Left ventricle myocardium superior (tissue), 1 donor: Measurements from ENCODE around the gene SEPTIN1. TPM values are rescaled to one million over a fixed set of nuclear protein-coding genes. Genes with fewer than 3 reads are reported as not detected.

Experiments used
- ATAC-seq: fragments of 200-7000 bp; cut with Tn5 transposase; one replicate; pipeline ENCODE4 v1.9.1; 2020; ENCODE audit warnings: mild to moderate bottlenecking, moderate library complexity
- DNase-seq: peaks from one replicate; pipeline ENCODE4 v3.0.0-alpha.2; 2020
- intact Hi-C: fragments of 100-400 bp; cut with micrococcal nuclease; formaldehyde crosslinking; loops from one replicate; pipeline ENCODE4 v1.11.0; 2022
- long read RNA-seq: library from polyadenylated mRNA; unstranded; transcript quantifications from one replicate; pipeline ENCODE4 v2.0.0, GENCODE V29; 2021
- total RNA-seq: library from RNA; stranded (reverse); fragmentation: NEBNext Ultra II Directional; extraction: Animal tissue kit (Norgen Biotek cat#: 25700); gene quantifications from one replicate; pipeline ENCODE4 v1.2.1, GENCODE V29; 2021
- donor health status: DM: no; HTN: yes; CAD: no; lungs with severe emphysema.

SEPTIN1 gene, protein sequence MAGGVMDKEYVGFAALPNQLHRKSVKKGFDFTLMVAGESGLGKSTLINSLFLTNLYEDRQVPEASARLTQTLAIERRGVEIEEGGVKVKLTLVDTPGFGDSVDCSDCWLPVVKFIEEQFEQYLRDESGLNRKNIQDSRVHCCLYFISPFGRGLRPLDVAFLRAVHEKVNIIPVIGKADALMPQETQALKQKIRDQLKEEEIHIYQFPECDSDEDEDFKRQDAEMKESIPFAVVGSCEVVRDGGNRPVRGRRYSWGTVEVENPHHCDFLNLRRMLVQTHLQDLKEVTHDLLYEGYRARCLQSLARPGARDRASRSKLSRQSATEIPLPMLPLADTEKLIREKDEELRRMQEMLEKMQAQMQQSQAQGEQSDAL
- 2.5 TPM for total RNA-seq
- long read RNA-seq, partial matches to known transcripts, result 3 of 4 reads
- long read RNA-seq, other reads (novel, unspliced or antisense), result 1 of 4 reads

DNA sequence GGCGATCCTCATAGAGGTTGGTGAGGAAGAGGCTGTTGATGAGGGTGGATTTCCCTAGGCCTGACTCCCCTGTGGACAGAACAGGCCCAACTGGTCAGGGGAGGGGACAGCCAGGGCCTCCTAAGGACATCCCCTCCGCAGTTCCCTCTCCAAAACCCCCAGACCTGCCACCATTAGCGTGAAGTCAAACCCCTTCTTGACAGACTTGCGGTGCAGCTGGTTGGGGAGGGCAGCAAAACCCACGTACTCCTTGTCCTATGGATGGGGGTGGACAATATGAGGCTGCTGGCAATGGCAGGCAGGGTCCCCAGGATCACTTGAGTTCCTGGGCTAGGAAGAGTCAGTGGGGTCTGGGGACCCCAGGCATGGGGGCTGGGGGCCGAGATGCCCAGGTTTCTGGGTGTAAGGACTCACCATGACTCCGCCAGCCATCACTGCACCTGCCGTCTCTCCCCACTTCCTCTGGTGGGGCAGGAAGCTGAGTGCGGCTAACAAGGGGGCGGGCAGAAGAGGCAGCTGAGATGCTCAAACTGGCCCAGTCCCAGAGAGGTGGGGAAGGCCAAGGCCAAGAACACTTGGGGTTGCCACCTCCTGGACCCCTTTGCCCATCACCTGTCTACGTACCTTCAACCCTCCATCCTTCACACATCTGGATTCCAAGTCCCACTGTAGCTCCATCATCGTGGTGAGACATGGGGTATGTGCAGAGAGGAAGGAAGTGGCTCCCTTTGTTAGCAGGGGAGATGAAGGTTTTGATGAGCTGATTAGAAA, at the start of gene SEPTIN1:
SEPTIN1 (minus strand) TSS at position 451 of the 771 bp plus-strand sequence; CDS start at position 432, 19 bp downstream.
- no peak for ATAC-seq

DNA sequence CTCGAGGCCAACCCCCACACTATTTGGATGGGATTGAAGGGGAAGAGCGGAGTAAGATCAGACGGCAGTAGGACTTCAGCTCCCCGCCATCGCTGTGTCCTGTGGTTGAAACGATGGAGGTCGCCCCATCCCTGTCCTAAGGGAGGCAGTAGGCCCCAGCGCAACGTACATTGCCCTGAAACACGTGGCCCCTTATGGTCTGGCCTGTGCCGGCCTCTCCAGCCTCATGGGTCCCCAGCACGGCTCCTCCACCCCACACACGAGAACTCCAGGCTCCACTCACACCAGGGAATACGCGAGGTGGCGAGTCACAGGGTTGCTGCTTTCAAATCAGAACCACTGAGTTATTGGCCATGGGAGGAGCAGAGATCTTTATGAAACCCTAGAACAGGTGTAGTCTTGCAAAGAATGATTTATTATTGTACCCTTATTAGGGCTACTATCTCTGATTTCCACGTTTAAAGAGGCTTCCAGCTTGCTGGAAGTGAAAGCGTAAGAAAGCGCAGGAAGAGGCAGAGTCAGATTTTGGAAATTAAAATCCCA, 48.1 kb upstream of the SEPTIN1 start:
- peak; percentile 35 for DNase-seq
- peak; percentile 17 for ATAC-seq
- intact Hi-C loops, result no loop called here

More for the DNA sequence above, at the start of gene SEPTIN1:
- peak; percentile 36 for DNase-seq
- intact Hi-C loops, result no loop called here

DNA sequence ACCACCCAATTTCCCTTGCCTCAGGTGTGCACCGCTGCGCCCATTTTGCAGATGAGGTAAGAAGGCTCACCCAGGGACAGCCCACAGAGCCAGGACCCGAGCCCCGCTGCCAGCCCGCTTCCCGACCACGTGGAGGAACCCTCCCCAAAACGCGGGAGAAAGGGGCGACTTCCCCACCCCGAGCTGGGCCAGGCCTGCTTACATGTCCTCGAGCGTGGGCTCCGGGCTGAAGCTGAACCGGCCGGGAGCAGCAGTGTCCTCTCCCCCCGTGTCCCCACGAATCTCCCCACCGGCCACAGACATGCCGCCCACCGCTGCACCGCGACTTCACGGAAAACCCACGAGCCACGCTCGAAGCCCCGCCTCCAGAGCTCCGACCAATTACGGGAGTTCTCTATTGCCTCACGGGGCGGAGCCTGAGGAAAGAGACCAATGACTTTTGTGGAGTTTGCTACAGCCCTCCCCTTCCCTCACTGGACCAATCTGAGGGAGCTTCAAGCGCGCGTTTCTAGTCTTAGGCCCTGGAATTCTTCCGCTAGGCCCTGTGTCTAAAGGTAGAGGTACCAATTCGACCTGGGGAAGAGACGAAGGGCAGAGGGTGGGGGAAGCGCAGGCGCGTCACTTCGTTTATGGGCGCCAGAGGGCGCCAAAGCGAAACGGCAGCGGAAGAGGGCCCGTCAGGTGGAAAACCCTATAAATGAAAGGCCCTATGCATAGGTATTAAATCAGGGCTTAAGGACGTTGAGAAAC, 47.5 kb upstream of the SEPTIN1 start, which contains the start of gene DCTPP1:
DCTPP1 (minus strand) TSS at position 353 of the 750 bp plus-strand sequence; CDS start at position 303, 50 bp downstream.
- ATAC-seq, result peak; percentile 99
- intact Hi-C loops, result no loop called here

DNA sequence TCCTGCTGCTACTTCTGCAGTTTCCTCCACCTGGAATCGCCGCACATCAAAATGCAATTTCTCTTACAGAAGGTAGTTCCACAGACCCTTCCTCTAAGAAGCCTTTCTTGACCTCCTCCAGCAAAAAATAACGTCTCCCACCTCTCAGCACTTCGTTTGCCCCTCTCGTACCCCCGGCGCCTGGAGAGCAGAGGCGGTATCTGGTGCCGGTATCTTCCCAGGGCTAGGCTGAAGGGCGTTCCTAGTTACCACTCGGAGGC, 47.0 kb upstream of the SEPTIN1 start:
- intact Hi-C loops, result no loop called here
- no peak for ATAC-seq
- DNase-seq, result no peak

More for the DNA sequence above, 47.5 kb upstream of the SEPTIN1 start, which contains the start of gene DCTPP1:
- peak; percentile 95 for DNase-seq

DNA sequence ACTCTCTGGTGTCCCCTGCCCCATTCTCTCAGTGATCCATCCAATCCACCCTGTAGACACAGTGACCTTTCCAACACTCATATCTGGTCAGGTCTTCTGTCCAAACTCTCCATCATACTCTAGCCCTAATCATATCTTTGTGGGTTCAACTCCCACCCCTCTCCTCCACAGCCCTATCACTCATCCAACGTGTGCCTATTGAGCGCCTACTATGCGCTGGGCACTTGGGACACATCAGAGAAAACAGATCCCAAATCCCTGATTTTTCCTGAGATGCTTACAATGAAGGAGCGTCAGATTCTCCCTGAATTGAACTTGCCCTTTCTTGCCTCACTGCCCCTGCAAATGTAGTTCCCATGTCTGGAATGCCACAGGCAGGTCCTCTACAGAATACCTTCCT, 45.7 kb upstream of the SEPTIN1 start:
- intact Hi-C loops, result no loop called here
- ATAC-seq (no peak), DNase-seq (no peak)

DNA sequence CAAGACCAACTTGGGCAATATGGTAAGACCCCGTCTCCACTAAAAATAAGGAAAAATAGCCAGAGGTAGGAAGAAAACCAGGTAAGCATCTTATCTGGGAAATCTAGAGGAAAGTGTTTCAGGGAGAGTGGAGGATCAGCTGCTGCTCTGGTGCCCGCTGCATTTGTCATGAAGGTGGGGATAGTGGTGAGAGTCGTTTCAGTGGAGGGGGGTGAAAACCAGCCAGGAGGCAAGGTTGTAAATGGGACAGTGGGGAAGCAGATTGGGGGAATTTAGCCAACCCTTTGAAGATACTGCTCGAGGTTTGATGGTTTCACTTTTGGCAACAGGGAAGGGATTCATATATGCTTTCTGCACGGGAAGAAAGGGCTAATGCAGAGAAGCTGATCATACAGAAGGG, 38.6 kb upstream of the SEPTIN1 start:
- ATAC-seq, result no peak
- DNase-seq, result no peak
- intact Hi-C loops, result no loop called here

DNA sequence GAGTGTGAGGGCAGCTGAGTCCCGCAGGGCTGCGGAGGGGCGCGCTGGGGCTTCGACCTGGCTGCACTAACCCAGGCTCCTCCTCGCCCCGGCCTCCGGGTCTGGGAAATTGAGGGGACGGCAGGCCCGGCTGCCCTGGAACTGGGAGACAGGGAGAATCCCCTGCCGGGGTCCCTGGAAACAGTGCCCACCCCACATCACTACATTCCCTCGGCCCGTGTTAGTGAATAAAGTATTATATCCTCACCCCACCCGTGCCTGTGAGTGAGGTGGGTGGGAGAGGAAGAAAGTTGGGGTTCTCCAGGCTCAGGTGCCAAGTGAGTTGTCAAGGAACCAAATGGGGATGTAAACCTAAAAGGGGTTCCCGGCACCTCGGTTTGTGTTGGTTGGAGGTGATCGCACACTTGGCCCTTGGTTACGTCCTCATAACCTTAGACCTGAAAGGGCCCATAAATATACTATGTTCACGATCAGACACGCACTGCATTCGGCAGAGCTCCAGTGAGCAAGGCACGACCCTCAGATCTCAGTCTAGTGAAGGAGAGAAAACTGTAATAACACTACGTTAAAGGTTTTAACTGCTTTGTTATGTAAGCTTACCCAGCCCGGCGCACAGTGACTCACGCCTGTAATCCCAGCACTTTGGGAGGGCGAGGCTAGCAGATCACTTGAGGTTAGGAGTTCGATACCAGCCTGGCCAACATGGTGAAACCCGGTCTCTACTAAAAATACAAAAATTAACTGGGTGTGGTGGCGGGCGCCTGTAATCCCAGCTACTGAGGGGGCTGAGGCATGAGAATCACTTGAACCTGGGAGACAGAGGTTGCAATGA, 36.2 kb upstream of the SEPTIN1 start:
- ATAC-seq, result no peak
- intact Hi-C loops, result no loop called here

DNA sequence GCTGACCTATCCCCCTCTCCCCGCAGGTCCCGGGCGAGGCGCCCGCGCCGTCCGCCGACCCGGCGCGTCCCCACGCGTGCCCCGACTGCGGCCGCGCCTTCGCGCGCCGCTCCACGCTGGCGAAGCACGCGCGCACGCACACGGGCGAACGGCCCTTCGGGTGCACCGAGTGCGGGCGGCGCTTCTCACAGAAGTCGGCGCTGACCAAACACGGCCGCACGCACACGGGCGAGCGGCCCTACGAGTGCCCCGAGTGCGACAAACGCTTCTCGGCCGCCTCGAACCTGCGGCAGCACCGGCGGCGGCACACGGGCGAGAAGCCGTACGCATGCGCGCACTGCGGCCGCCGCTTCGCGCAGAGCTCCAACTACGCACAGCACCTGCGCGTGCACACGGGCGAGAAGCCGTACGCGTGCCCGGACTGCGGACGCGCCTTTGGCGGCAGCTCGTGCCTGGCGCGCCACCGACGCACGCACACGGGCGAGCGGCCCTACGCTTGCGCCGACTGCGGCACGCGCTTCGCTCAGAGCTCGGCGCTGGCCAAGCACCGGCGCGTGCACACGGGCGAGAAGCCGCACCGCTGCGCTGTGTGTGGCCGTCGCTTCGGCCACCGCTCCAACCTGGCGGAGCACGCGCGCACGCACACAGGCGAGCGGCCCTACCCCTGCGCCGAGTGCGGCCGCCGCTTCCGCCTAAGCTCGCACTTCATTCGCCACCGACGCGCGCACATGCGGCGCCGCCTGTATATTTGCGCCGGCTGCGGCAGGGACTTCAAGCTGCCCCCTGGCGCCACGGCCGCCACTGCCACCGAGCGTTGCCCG, 35.4 kb upstream of the SEPTIN1 start:
- DNase-seq (peak; percentile 93), ATAC-seq (peak; percentile 95)
- intact Hi-C loops, result no loop called here

More for the DNA sequence above, 36.2 kb upstream of the SEPTIN1 start:
- DNase-seq, result no peak

DNA sequence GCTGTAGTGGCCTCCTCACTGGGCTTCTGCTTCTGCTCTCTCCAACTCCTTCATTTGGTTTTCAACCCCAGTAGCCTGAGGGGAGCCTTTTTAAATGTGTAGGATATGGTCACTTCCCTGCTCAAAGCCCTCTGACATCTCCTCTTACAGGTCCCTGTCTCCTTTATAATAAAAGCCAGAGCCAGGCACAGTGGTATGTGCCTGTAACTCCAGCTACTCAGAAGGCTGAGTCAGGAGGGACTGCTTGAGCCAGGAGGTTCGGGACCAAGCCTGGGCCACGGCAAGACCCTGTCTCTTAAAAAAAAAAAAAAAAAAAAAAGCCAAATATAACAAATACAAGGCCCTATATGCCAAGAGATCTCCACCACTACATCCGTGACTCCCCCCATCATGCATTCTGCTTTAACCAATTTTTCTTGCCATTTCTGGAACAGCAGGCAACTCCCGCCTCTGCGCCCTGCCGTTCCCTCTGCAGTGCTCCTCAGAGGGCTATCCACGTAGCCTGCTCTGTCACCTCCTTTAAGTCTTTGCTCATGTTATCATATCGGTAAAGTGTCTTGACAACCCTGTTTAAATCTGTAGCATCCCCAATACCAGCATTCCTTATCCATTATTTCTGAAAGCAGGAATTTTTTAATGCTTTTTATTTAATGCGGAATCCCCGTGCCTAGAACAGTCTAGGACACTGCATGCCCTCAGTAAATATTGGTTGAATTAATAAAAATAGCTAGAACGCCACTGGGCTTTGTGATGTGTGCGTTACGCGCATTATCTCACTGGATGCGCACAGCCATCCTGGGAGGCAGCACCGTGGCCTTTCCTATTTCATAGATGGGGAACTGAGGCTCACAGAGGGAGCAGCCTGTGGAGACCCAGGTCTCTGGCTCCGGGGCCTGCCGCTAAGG, 34.5 kb upstream of the SEPTIN1 start:
- DNase-seq, result no peak
- intact Hi-C loops, result no loop called here
- ATAC-seq, result no peak

DNA sequence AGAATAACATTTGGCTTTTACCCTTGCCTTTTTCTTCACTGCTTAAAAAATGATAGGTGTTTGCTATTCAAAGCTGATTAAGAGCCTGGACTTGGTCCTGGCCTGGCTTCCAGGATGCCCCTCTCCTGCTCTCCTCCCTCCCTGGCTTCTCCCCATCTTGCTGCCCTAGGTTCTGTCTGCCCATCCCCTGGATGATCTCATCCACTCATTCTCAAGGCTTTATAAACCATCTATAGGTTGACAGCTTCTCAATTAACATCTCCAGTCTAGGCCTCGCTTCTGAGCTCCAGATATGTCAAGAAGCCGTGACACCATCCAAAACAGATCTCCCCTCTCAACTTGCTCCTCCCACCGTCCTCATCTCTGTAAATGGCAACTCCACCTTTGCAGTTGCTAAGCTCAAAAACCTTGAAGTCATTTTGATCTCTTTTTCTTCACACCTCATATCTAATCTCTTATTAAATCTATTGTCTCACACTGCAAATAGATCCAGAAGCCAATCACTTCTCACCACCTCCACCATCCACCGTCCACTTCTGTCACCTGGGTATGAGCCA, 33.8 kb upstream of the SEPTIN1 start:
- intact Hi-C loops, result no loop called here
- DNase-seq (no peak), ATAC-seq (no peak)

DNA sequence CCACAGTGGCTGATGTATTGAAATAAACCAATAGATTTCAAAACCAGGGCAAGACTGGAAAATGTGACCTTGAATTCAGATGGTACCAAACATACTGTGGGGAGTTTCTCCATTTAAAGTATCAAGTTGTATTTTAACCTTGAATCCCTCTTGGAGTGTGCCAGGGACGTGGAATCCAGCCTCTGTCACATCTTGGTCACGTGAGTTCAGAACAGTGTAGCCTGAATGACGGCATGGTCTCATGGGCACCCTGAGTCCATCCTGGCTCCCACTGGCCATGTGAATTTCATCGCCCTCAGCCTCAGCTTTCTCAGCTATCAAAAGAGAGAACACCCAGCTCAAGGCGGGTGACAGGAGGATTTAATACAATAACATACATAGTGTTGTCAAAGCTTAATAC, 31.8 kb upstream of the SEPTIN1 start:
- intact Hi-C loops, result no loop called here
- ATAC-seq (no peak), DNase-seq (no peak)

DNA sequence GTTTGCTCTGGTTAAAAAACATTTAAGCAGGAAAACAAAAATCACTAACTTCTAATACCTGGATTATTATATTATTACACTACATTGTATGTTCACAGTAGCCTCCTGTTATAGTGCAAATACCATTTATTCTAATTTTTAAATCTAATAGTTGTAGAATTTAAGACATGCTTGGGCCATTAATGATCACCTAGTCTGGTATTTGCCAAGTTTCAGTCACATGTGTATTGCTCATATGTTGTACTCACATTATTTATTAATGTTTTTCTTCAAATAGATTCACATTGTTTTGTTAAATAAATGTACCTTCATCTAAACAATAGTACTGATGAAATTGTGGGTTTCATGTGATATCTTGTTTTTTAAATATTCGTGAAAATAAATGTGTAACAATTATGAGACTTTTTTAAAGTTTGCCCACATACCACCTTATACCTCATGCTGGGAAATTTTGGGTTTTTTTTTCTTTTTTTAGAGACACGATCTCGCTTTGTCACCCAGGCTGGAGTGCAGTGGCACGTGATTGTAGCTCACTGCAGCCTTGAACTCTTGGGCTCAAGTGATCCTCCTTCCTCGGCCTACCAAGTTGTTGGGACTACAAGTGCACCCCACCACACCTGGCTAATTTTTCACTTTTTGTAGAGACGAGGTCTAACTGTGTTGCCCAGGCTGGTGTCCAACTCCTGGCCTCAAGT, 30.9 kb upstream of the SEPTIN1 start:
- DNase-seq (no peak), ATAC-seq (no peak)
- intact Hi-C loops, result no loop called here

DNA sequence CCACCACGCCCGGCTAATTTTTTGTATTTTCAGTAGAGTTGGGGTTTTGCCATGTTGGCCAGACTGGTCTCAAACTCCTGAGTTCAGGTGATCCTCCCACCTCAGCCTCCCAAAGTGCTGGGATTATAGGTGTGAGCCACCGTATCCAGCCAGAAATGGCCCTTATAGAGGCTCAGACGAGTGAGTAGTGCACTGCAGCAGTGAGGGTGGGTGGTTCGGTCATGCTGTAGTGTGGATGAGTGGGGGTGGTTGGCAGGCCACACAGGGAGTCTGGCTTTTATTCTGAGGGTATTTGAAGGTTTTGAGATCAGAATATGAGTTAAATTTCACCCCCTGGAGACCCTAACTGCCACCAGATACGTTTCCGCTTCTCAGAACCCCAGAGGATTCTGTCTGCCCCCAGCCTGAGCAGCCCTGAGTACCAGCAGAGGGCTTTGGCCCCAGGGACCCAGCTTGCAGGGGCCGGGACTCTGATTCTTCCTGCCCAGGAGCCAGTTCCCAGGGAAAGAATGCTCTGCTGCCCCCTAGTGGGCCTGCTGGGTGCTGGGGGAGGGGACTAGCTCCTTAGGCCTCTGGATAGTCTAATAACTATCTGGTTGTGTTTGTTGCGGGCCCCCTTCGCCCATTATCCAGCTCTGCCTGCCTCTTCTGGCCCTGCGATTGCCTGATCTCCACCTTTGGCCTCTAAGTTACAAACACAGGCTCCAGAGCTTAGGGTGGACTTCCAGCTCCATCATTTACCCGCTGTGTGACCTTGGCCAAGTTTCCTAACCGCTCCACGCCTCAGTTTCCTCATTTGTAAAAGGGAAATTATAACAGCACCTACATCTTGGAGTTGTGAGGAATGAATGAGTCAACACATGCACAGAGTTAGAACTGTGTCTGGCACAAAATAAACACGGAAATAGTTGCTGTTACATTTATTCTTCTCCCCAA, 27.0 kb upstream of the SEPTIN1 start:
- peak; percentile 93 for DNase-seq

DNA sequence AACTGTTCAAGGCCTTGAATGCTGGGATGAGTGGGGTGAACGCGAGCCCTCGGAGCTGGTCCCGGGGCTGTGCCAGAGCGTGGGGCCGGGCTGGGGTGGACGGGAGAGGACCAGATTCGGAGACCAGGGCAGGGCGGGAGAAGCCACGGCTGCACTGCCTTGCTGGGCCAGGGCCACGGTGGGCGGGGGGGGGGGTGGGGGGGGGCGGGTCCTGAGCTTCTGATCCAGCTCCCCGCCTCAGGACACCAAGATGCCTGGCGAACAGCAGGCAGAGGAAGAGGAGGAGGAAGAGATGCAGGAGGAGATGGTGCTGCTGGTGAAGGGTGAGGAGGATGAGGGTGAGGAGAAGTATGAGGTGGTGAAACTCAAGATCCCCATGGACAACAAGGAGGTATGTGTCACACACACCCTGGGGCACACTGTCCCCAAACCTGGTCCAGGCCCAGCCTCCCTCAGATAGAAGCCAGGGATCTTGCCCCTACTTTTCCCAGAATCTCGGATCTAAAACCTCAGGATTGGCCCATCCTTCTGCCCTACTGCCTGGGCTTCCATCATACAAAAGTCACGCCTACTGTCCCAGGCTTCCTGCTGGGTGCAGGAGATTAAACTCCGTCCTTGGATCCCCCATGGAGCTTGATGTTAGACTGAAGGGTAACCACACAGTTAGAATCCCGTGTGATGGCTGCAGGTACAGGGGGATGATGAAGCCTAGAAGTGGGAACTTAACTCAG, 25.6 kb upstream of the SEPTIN1 start:
- intact Hi-C loops, result no loop called here
- no peak for DNase-seq
- ATAC-seq, result peak; percentile 35

More for the DNA sequence above, 27.0 kb upstream of the SEPTIN1 start:
- peak; percentile 72 for ATAC-seq
- intact Hi-C loops, result no loop called here
